Hematopoietic multipotent progenitor cell treated with erythropoietin and hydrocortisone succinate and interleukin-3 and kit ligand, for 15 days (in vitro differentiated cells): Measurements from ENCODE around the gene YWHAH.

ENCODE experiments used
- DNase-seq: peaks from one replicate; pipeline ENCODE4 v3.0.0-alpha.2; 2015; ENCODE audit warnings: low spot score

The YWHAH gene

GRCh38 chr22:31923747-31924146 is 20.6 kb upstream of the YWHAH start:
- no peak for DNase-seq

DNA sequence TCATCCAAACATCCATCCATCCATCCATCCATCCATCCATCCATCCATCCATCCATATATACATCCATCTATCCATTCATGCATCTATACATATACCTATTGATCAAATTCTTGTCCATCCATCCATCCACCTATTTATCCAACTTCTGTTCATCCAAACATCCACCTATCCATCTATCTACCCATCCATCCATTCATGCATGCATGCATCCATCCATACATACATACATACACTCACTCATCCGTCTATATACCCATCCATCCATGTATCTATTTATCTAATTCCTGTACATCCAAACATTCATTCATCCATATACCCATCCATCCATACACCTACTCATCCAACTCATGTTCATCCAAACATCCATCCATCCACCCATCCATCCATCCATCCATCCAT is 19.3 kb upstream of the YWHAH start:
- DNase-seq, result no peak

DNA sequence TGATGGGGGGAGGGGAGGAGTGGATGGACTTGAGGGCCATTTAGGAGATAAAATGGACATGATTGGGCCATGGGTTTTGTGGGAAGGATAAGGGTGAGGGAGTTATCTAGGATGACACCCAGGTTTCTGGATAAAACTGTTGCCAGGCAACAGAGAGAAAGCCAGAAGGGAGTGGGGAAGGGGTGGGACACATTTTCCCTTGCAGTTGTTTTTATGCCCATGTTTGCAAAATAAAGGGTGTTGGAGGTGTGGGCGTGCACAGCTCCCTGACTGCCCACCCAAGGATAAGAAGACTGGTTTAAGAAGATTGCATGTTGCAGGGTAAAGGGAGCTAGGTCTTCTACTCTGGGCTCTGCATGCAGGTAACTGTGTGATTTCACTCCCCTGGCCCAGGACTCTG is 18.3 kb upstream of the YWHAH start:
- no peak for DNase-seq

- DNase-seq, result no peak
Measured at GRCh38 chr22:31926969-31927368, 17.4 kb upstream of the YWHAH start.

DNA sequence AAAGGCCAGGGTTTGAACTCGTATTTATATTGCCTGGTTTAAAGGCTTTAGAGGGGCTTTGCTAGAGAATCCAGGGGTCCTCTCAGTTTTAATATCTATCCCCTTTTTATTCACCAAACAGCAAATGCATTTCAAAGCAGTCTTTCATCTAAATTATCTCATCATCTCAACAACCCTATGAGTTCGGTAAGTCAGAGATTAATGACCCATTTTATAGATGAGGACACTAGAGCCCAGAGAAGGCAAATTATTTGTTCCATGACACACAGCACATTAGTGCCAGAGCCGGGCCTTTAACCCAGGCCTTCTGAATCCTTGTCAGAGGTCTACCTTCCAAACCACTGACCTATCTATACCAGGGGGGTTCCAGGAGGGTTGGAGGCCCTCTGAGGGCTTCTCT is 16.8 kb upstream of the YWHAH start:
- DNase-seq, result no peak

GRCh38 chr22:31929167-31929930 is 15.0 kb upstream of the YWHAH start:
- DNase-seq, result no peak

DNA sequence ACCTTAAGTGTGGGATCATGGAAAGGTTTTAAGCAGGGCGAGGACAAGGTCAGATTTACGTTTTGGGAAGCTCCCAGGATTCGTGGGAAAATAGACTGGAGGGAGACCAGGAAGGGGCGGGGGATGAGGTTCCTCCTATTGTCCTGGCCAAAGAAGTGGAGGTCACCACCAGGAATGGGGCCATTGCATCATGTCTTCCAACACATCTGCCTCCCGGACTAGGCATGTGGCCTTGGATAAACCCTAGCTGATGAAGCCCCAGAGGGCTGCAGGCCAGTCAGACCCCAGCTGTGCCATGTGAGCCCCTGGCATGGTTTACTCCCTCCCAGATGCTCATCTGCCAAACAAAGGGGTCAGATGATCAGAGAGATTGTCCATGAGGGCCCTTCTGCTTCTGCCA is 11.5 kb upstream of the YWHAH start:
- no peak for DNase-seq

- DNase-seq, result no peak
Measured at GRCh38 chr22:31933406-31933805, 10.9 kb upstream of the YWHAH start.

DNA sequence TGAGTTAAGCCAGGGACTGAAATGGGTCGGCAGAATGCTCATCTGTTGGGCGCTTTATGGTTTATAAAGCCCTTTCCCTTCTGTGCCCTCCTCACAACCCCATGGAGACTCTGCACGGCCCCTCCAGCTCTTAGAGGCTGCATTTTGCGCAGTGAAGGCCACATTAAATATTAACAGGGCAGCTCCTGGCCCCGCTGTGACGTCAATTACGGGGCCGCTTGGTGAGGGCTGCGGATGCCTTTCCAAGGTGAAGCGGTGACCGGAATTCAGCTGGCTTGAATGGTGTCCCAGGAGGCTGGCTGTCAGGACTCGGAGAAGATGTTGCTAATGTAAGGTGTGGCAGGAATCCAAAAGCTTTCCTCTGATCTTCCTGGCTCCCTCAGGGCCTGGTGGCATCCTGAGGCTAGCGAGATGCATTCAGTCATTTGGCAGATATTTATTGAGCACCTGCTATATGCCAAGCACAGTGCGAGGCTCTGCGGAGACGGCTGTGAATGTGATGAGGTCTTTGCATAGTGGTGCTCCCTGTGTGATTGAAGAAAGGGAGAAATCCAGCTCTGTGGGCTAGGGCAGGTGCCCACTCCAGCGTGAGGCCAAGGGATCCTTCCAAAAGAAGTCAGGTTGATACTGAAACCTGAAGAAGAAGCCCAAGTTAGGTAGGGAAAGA is 10.4 kb upstream of the YWHAH start:
- no peak for DNase-seq

- no peak for DNase-seq
Measured at GRCh38 chr22:31935961-31936635, 8.2 kb upstream of the YWHAH start.

DNA sequence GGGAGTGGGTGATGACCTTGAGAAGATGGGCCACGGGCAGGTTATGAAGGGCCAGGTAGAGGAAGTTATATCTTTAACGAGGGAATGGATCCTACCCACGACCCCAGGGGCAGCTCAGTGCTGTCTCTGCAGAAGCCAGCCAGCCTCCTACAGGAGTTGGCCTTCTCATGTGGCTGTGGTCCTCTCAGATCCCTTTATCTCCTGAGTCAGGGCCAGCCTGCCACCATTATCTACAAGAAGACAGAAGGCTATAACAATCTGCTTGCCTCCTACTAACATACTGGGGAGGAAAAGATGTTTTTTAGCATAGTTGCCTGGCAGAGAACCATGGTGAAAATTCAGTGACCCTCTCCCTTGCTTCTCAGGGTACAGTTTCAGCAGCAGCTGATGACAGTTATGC is 7.0 kb upstream of the YWHAH start:
- DNase-seq, result peak; percentile 73

GRCh38 chr22:31938296-31938695 is 6.0 kb upstream of the YWHAH start:
- no peak for DNase-seq

DNA sequence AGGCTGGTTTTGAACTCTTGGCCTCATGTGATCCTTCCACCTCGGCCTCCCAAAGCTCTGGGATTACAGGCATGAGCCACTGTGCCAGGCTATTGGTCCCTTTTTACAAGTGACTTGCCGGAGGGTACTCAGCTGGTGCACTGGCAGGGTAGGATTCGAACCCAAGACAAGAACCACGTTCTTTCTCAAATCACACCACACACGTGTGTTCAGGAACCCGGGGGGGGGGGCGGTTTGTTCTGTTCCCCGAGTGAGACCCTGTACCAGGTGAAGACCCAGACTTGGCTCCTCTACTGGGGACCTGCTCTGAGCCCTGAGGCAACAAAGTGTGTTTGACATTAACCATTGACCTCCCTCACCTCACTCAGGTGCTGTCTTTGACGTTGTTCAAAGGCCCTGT is 3.8 kb upstream of the YWHAH start:
- no peak for DNase-seq

GRCh38 chr22:31942091-31942490 is 2.2 kb upstream of the YWHAH start:
- no peak for DNase-seq

GRCh38 chr22:31943206-31943977 is 943 bp upstream of the YWHAH start:
- DNase-seq, result no peak

DNA sequence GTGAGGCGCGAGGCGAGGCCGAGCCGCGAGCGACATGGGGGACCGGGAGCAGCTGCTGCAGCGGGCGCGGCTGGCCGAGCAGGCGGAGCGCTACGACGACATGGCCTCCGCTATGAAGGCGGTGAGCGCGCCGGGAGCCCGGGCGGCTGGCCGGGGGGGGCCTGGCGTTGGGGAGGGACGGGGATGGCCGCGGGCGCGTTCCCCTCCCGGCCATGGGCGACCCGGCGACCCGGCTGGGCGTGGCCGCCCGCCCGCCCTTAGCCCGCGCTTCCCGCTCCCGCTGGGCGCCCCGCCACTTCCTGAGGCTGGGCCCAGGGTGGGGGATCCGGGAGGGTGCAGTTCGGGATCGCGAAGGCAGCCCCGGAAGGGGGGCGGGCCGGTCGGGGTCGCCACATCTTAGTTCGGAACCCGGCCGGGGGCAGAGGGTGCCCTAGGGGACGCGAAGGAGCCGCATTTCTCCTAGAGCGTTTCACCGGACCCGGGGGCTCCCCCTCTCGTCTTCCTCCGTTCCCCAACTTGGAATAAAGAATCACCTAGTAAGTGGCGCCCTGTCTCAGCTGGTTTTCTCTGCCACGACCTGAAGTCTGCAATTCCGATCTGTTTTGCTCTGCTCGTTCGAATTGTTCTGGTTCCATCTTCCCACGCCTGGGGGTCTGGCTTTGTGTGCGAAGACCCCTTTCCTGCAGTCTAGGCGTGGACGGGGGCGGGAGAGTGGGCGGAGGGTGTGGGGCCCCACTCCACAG is 536 bp downstream of the YWHAH start:
- no peak for DNase-seq

GRCh38 chr22:31945443-31945855 is 1.1 kb downstream of the YWHAH start:
- peak; percentile 25 for DNase-seq

DNA sequence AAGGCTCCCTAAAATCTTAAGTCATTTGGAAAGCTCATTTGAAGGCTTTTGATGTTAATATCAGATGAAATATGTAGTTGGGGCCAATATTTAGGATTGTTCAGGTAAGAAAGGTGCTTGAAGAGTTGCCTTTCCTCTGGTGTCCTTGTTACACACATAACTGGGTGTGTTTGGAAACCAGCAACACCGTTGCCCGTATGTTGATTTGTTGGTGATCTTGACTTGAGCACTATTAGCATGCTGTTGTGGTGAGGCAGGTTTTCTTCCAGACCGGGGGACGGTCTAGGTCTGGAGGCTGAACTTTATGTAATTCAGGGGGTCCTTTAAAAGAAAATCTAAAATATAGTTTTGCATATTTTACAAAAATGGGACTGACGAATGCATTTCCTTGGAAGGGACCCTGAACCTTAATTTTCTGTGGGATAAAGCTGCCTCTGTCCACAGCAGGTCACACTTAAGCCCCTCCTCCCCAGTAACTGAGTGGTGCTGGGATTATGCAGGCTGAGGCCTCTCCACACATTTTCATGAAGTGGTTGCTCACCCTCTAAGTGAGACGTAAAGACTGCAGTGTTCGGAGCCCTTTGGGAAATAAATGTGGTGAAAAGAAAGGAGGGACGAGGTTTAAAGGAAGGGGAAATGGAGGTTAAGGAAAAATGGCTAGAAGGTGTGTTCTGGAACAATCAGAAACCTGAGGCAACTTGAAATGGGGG is 1.8 kb downstream of the YWHAH start:
- DNase-seq, result peak; percentile 27

DNA sequence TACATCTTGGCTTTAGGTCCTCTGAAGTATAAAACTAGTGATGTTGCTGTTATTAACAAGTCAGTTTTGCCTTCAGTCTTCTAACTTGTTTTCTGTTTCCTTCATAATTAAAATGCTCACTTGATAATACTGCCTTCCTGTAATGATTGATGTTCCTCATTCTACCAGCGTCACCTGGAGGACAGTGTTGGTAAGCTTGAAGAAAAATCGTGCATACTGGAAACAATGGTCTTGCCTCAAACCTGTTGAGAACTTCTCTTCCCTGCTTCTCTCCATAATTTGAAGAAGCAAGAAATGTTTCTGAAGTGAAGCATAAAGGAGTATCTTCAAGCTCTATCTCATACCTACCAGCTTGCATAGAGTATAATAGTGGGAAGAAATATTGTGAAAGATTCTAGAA is 3.0 kb downstream of the YWHAH start:
- peak; percentile 74 for DNase-seq

DNA sequence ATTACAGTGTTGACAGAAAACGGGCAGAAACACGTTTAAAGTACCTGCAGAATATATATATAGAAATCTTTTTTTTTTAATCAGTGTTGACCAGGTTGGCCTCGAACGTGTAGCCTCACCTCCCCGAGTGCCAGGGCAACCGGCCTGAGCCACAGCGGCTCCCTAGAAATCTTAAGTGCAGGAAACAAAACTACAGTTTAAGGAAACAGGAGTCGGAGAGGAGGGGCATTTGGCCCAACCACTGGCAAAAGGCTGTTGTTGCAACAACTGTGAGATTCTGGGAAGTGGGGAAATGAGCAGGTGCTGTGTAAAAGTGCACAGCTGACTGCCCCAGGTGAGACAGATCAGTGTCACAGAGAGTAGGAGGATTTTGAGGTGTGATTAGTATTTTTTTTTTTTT is 3.7 kb downstream of the YWHAH start:
- no peak for DNase-seq

DNA sequence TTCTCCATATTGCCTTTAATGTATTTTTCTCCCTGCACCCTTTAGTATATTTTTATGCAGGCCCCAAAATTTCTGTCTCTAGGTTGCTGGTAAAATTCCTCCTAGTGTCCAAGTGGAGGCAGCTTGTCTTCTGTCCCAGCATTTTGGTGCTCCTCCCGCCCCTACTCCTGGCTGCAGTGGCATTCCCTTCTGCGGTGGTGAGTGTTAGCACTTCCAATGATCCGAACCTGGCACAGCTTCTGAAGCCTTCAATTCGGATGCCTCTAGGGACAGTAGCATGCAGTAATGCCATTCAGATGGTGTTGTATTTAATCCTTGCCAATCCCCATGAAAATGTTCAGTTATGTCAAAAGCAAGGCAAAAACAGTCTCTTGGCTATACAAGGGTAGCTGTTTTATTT is 5.9 kb downstream of the YWHAH start:
- DNase-seq, result no peak
